ENCODE measurements around the gene PLET1. TPM values are rescaled to one million over a fixed set of nuclear protein-coding genes. Genes with fewer than 3 reads are reported as not detected.

PLET1 gene
- total and polyA plus RNA-seq, 2 donors (not counting 3 experiments of a cell fraction or from before 2014, with no cell fraction given), result not detected

DNA sequence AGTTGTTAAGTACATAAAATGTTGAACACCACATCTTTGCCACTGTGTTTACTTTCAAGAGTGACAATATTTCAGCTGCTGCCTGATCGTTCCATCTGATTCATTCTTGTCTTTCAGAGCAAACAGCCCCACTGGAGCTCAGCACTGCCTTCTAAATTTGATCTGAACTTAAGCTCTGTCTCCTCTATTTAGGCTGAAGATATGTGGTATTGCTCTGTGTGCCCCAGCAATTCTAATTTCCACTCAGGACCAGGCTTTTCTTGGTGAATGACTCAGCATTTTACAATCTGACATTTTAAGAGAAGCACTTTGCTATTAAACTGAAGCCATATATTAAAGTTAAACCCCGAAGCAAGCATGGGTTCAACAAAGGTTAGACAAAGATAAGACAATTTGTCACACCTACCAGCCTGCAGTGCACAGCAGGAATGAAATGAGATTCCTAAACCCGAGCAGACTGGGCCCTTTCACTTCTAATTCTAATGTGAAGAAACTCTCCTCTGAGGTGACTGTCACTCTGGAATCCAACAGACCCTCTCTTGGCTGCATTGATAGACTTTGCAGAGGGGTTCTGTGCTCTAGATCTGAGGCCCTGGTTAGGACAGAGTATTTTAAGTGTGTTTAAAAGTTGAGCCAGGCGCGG lies 41.7 kb upstream of the PLET1 start:
- intact Hi-C loops (cut with micrococcal nuclease) (no loop called here), dilution Hi-C loops (cut with MboI; ENCODE audit: extremely low pct_ligation_motif_present, low sequenced_read_pairs) (no loop called here)
- ChIA-PET POLR2A (no interaction called here), CTCF (no interaction called here)
- BruUV-seq (replicated peaks), result no TSS peak
- no peak for TF ChIP-seq GATA2 (IDR thresholded peaks at IDR 0.05; ENCODE audit: insufficient read depth, insufficient read length, low read depth, low read length)
- TF ChIP-seq MYC (IDR thresholded peaks at IDR 0.05; ENCODE audit: low read depth, low read length), result no peak
- TF ChIP-seq FOS (IDR thresholded peaks at IDR 0.05; ENCODE audit: borderline replicate concordance, insufficient read depth, low read length), result no peak
- no peak for TF ChIP-seq EZH2 (IDR thresholded peaks at IDR 0.05; ENCODE audit: borderline replicate concordance, low read depth, low read length, severe bottlenecking)
- TF ChIP-seq, protein P1, sequence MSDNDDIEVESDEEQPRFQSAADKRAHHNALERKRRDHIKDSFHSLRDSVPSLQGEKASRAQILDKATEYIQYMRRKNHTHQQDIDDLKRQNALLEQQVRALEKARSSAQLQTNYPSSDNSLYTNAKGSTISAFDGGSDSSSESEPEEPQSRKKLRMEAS (IDR thresholded peaks at IDR 0.05; ENCODE audit: insufficient read depth, insufficient read length), result no peak
- no peak for TF ChIP-seq POLR2A (IDR thresholded peaks at IDR 0.05; ENCODE audit: low read depth, low read length)
- TF ChIP-seq, protein P2, sequence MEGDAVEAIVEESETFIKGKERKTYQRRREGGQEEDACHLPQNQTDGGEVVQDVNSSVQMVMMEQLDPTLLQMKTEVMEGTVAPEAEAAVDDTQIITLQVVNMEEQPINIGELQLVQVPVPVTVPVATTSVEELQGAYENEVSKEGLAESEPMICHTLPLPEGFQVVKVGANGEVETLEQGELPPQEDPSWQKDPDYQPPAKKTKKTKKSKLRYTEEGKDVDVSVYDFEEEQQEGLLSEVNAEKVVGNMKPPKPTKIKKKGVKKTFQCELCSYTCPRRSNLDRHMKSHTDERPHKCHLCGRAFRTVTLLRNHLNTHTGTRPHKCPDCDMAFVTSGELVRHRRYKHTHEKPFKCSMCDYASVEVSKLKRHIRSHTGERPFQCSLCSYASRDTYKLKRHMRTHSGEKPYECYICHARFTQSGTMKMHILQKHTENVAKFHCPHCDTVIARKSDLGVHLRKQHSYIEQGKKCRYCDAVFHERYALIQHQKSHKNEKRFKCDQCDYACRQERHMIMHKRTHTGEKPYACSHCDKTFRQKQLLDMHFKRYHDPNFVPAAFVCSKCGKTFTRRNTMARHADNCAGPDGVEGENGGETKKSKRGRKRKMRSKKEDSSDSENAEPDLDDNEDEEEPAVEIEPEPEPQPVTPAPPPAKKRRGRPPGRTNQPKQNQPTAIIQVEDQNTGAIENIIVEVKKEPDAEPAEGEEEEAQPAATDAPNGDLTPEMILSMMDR (IDR thresholded peaks at IDR 0.05; ENCODE audit: extremely low read depth in 1 of 2, insufficient read depth in 1 of 2, low read depth in 1 of 2, low read length in 2 of 2), result no peak
- TF ChIP-seq JUN (IDR thresholded peaks at IDR 0.05; ENCODE audit: borderline replicate concordance, insufficient read depth, insufficient read length, low read depth), result no peak
- TF ChIP-seq POLR2AphosphoS5 (IDR thresholded peaks at IDR 0.05; ENCODE audit: insufficient read depth, low read depth, low read length), result no peak
- Histone ChIP-seq H3K9me1 (replicated peaks; ENCODE audit: control insufficient read depth, extremely low read depth, insufficient read depth, low read length) (no peaks in the 10 kb centered on the region), H3K4me3 (replicated peaks in 1 of 3; ENCODE audit: insufficient read depth in 1 of 3, low read depth in 1 of 3, low read length in 3 of 3) (no peak overlapping the region), H3K27me3 (ENCODE audit: control insufficient read depth in 2 of 2, insufficient read depth in 2 of 2, low read length in 2 of 2) (no peaks in the 10 kb centered on the region), H4K20me1 (replicated peaks; ENCODE audit: control insufficient read depth, extremely low read depth, insufficient read depth, low read length) (no peaks in the 10 kb centered on the region), H3K4me2 (ENCODE audit: insufficient read depth, low read length) (no peak overlapping the region), H3K79me2 (ENCODE audit: control insufficient read depth, insufficient read depth, low read length) (no peaks in the 10 kb centered on the region), H3K36me3 (ENCODE audit: control insufficient read depth in 2 of 2, extremely low read depth in 1 of 2, insufficient read depth in 2 of 2, low read length in 2 of 2) (no peaks in the 10 kb centered on the region), H3K9me3 (replicated peaks; ENCODE audit: control insufficient read depth, insufficient read depth, low read length) (no peaks in the 10 kb centered on the region), H3K4me1 (ENCODE audit: control insufficient read depth, extremely low read depth, insufficient read depth, low read length) (no peaks in the 10 kb centered on the region), H2AFZ (ENCODE audit: low read depth, low read length) (peak overlapping the region; percentile 74), H3K27ac (ENCODE audit: insufficient read depth, low read depth, low read length) (no peak overlapping the region), H3K9ac (replicated peaks; ENCODE audit: extremely low read depth, insufficient read depth, low read length) (no peak overlapping the region)
- no peak for FAIRE-seq
- peak; percentile 4 for DNase-seq (ENCODE audit: low read depth, low spot score)

All from endothelial cell of umbilical vein (primary cell).